HFFc6 (cell line): ENCODE data around the gene PC. TPM values are rescaled to one million over a fixed set of nuclear protein-coding genes. Genes with fewer than 3 reads are reported as not detected.

Source experiments
- DNase-seq: peaks from one replicate; pipeline ENCODE4 v3.0.0-alpha.2; 2018
- H3K27ac Mint-ChIP-seq: 2 replicates; pipeline ENCODE4 v1.8.0; 2020; ENCODE audit warnings: mild to moderate bottlenecking, mixed read lengths
- H3K27me3 Mint-ChIP-seq: 2 replicates; pipeline ENCODE4 v1.8.0; 2021; ENCODE audit warnings: mild to moderate bottlenecking, moderate library complexity, mixed read lengths; ENCODE audit not compliant: insufficient read depth
- H3K36me3 Mint-ChIP-seq: 2 replicates; pipeline ENCODE4 v1.8.0; 2021; ENCODE audit warnings: low read depth, mixed read lengths
- H3K4me1 Mint-ChIP-seq: 2 replicates; pipeline ENCODE4 v1.8.0; 2020; ENCODE audit warnings: low read depth, mixed read lengths
- H3K4me3 Mint-ChIP-seq: 2 replicates; pipeline ENCODE4 v1.8.0; 2020; ENCODE audit warnings: mild to moderate bottlenecking, moderate library complexity, mixed read lengths
- H3K9me3 Mint-ChIP-seq: 2 replicates; pipeline ENCODE4 v1.8.0; 2020; ENCODE audit warnings: mild to moderate bottlenecking, mixed read lengths
- CTCF ChIP-seq: fragments of 200-600 bp; sonication (generic); IDR thresholded peaks from 2 replicates; pipeline ENCODE4 v1.5.0; 2021; ENCODE audit warnings: antibody characterized with exemption, mild to moderate bottlenecking
- total RNA-seq, 6 experiments: library from RNA; stranded (reverse); fragmentation: NEBNext Ultra II Directional; extraction: Animal tissue kit (Norgen Biotek cat#: 25700); gene quantifications; 2 replicates in 1 of 6; 3 replicates in 5 of 6; pipeline ENCODE4 v1.2.3, GENCODE V29; 2021

Gene PC
- total RNA-seq, 6 experiments from 2014 or later = 13.2 to 21.8 (median 19.3) TPM

GRCh38 chr11:66932543-66932942 lies 25.6 kb downstream of the PC start:
- no peak for TF ChIP-seq CTCF
- no peak for DNase-seq
- Mint-ChIP-seq H3K27me3 (peaks cover 4% of the 10 kb centered on the region; the same call in 1 of the 2 replicates), H3K9me3 (no peaks in the 10 kb centered on the region), H3K36me3 (no peaks in the 10 kb centered on the region), H3K4me1 (peaks cover 22% of the 10 kb centered on the region), H3K4me3 (no peak overlapping the region), H3K27ac (no peak overlapping the region)

GRCh38 chr11:66929753-66930152 lies 28.4 kb downstream of the PC start:
- Mint-ChIP-seq H3K9me3 (no peaks in the 10 kb centered on the region), H3K27me3 (peaks cover 3% of the 10 kb centered on the region; the same call in 1 of the 2 replicates), H3K36me3 (no peaks in the 10 kb centered on the region; the same call in 1 of the 2 replicates), H3K27ac (no peak overlapping the region), H3K4me1 (peaks cover 7% of the 10 kb centered on the region), H3K4me3 (no peak overlapping the region)
- no peak for TF ChIP-seq CTCF
- DNase-seq = no peak

- Mint-ChIP-seq H3K9me3 (no peaks in the 10 kb centered on the region), H3K4me3 (no peak overlapping the region), H3K27me3 (peaks cover 3% of the 10 kb centered on the region; the same call in 1 of the 2 replicates), H3K27ac (no peak overlapping the region), H3K4me1 (peaks cover 17% of the 10 kb centered on the region), H3K36me3 (no peaks in the 10 kb centered on the region; the same call in 1 of the 2 replicates)
- no peak for DNase-seq
- no peak for TF ChIP-seq CTCF
Observed at GRCh38 chr11:66924272-66924671, 33.9 kb downstream of the PC start.

GRCh38 chr11:66922551-66922950 lies 35.6 kb downstream of the PC start:
- Mint-ChIP-seq H3K4me3 (no peak overlapping the region), H3K4me1 (peaks cover 12% of the 10 kb centered on the region), H3K27ac (no peak overlapping the region), H3K27me3 (peaks cover 3% of the 10 kb centered on the region; the same call in 1 of the 2 replicates), H3K9me3 (no peaks in the 10 kb centered on the region), H3K36me3 (no peaks in the 10 kb centered on the region; the same call in 1 of the 2 replicates)
- no peak for TF ChIP-seq CTCF
- no peak for DNase-seq

- no peaks in the 10 kb centered on the region for H3K9me3 Mint-ChIP-seq
- no peak for DNase-seq
- no peak overlapping the region for H3K27ac Mint-ChIP-seq
- peaks cover 12% of the 10 kb centered on the region for H3K4me1 Mint-ChIP-seq
- no peak overlapping the region for H3K4me3 Mint-ChIP-seq
- H3K36me3 Mint-ChIP-seq = no peaks in the 10 kb centered on the region; the same call in 1 of the 2 replicates
- peaks cover 3% of the 10 kb centered on the region; the same call in 1 of the 2 replicates for H3K27me3 Mint-ChIP-seq
- TF ChIP-seq CTCF = no peak
Observed at GRCh38 chr11:66920978-66921784, 37.0 kb downstream of the PC start.
